ENCODE measurements around the gene EXOC2. TPM values are rescaled to one million over a fixed set of nuclear protein-coding genes. Genes with fewer than 3 reads are reported as not detected.

Gene EXOC2
- total RNA-seq, 4 donors from 2014 or later, result 17.8 to 24.8 (median 21.4) TPM

DNA sequence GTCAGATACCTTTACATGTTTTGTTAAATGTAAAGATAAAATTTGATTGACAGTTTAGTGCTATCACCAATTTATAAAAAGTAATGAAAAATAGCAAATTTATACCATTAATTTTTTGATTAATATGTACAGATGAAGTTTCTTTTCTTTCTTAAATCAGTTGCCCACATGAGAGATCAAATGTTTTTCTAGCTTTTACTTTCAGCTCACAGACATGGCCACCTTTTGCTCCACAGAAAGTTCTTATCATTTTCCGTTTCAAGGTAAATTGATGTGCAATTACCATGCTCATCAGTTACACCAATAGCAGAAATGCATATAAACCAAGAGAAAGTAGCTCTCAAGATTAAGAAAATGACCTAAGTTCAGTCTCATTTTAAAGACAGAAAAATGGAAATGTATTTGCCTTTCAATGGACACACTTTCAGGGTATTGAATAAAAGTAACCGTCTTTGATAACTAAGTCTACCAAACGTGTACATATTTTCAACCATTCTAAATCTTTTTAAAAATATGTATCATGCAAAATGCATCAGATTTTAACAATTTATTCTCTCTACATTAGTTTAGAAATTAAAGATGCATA lies 16.6 kb upstream of the EXOC2 start:
- Histone ChIP-seq H3K27ac (peak overlapping the region in 2 of 4 donors; percentile 85 to 88), H3K9me3 (no peaks in the 10 kb centered on the region), H3K4me1 (peaks cover 0 to 21% (median 7%) of the 10 kb centered on the region in 3 donors), H3K27me3 (peaks cover 0 to 34% (median 0%) of the 10 kb centered on the region in 4 donors), H3K36me3 (no peaks in the 10 kb centered on the region), H3K4me3 (no peak overlapping the region)
- no peak for DNase-seq
- intact Hi-C loops (cut with DNase I), result no loop called here
- TF ChIP-seq CTCF (IDR thresholded peaks at IDR 0.05) (no peak), POLR2A (IDR thresholded peaks at IDR 0.05) (no peak)
- WGBS, 2 donors, result 80 to 88% methylated on average over 3 of the region's 3 CpGs

DNA sequence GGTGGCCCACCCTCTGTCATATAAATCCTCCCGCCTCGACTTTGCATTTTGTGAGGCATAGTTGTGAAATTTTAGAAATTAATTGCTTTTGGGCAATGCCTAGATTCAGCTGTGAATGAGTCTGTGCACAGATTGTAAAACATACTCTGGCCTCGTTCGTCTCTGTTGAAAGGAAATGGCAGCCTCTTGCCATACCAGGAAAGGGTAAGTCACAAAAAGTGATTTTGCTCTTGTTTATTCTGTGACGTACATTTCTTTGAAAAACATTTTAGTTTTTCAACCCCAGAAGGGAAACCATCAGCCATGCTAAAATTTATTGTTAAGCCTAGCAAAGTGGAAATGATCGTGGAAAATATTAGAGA lies 15.3 kb upstream of the EXOC2 start:
- TF ChIP-seq CTCF (IDR thresholded peaks at IDR 0.05), result no peak
- H3K27ac ChIP-seq, result no peak overlapping the region
- intact Hi-C loops (cut with DNase I), result no loop called here
- no peaks in the 10 kb centered on the region for H3K9me3 ChIP-seq
- H3K4me3 ChIP-seq, result no peak overlapping the region
- no peak for DNase-seq
- no peaks in the 10 kb centered on the region for H3K36me3 ChIP-seq
- 76 to 88% methylated on average over 6 of the region's 6 CpGs for WGBS, 2 donors
- H3K27me3 ChIP-seq, result peaks cover 0 to 46% (median 0%) of the 10 kb centered on the region in 4 donors
- H3K4me1 ChIP-seq, result peaks cover 0 to 21% (median 7%) of the 10 kb centered on the region in 3 donors

- DNase-seq, result no peak
- Histone ChIP-seq H3K4me3 (no peak overlapping the region), H3K27ac (no peak overlapping the region), H3K27me3 (peaks cover 0 to 51% (median 0%) of the 10 kb centered on the region in 4 donors), H3K9me3 (no peaks in the 10 kb centered on the region), H3K4me1 (peaks cover 0 to 21% (median 7%) of the 10 kb centered on the region in 3 donors), H3K36me3 (no peaks in the 10 kb centered on the region)
- TF ChIP-seq CTCF (IDR thresholded peaks at IDR 0.05), result no peak
- TF ChIP-seq POLR2A (IDR thresholded peaks at IDR 0.05), result no peak
- WGBS, 2 donors, result 78 to 95% methylated on average over 10 of the region's 10 CpGs
- intact Hi-C loops (cut with DNase I), result no loop called here
Observed at GRCh38 chr6:707576-708236, 14.8 kb upstream of the EXOC2 start.

DNA sequence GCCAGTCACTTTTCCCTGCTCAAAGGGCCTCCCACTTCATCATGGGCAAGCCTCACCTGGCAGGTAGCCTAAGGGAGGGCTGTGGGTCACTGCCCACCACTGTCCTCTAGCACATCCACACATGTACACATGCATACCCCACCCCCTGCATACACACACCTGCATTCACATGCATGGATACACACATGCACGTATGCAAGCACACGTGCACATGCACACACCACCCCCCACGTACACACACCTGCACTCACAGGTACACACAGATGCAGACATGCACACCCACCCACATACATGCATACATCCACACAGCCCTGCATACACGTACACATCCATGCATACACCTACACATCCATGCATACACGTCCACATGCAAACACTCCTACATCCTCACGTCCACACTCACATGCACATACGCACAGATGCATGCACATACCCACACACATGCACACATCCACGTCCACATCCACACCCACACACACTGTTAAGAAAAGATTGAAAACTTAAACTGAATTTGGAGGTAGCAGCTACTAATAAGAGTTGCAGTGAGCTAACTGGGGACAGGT lies 14.0 kb upstream of the EXOC2 start:
- 87 to 88% methylated on average over 8 of the region's 8 CpGs for WGBS, 2 donors
- no peaks in the 10 kb centered on the region for H3K9me3 ChIP-seq
- no peak overlapping the region for H3K27ac ChIP-seq
- H3K4me3 ChIP-seq, result no peak overlapping the region
- TF ChIP-seq POLR2A (IDR thresholded peaks at IDR 0.05) (no peak), CTCF (IDR thresholded peaks at IDR 0.05) (no peak)
- peaks cover 0 to 20% (median 7%) of the 10 kb centered on the region in 3 donors for H3K4me1 ChIP-seq
- no peak for DNase-seq
- intact Hi-C loops (cut with DNase I), result no loop called here
- peaks cover 0 to 56% (median 0%) of the 10 kb centered on the region in 4 donors for H3K27me3 ChIP-seq
- no peaks in the 10 kb centered on the region for H3K36me3 ChIP-seq

- intact Hi-C loops (cut with DNase I), result no loop called here
- H3K27ac ChIP-seq, result no peak overlapping the region
- no peaks in the 10 kb centered on the region for H3K9me3 ChIP-seq
- DNase-seq, result no peak
- no peaks in the 10 kb centered on the region for H3K36me3 ChIP-seq
- peaks cover 0 to 63% (median 0%) of the 10 kb centered on the region in 4 donors for H3K27me3 ChIP-seq
- H3K4me1 ChIP-seq, result peaks cover 0 to 13% (median 7%) of the 10 kb centered on the region in 3 donors
- no peak overlapping the region for H3K4me3 ChIP-seq
- WGBS, 2 donors, result 85 to 87% methylated on average over 6 of the region's 6 CpGs
- no peak for TF ChIP-seq CTCF (IDR thresholded peaks at IDR 0.05)
- TF ChIP-seq POLR2A (IDR thresholded peaks at IDR 0.05), result no peak
Observed at GRCh38 chr6:706146-706545, 13.2 kb upstream of the EXOC2 start.
